NCI-H460 (cell line): Measurements from ENCODE around the gene BBS4. TPM values are rescaled to one million over a fixed set of nuclear protein-coding genes. Genes with fewer than 3 reads are reported as not detected.

Source experiments
- DNase-seq: peaks from one replicate; pipeline ENCODE4 v3.0.0-alpha.2; 2016; ENCODE audit warnings: low read depth; ENCODE audit errors: extremely low read depth
- total RNA-seq: library from RNA; depleted of rRNA; stranded (reverse); fragments of >200 nt; shearing (Covaris generic); gene quantifications from 2 replicates; pipeline ENCODE4 v1.2.3, GENCODE V29; 2014

Gene BBS4
- total RNA-seq, 1 experiment from 2014 or later, result 24.8 TPM

DNA sequence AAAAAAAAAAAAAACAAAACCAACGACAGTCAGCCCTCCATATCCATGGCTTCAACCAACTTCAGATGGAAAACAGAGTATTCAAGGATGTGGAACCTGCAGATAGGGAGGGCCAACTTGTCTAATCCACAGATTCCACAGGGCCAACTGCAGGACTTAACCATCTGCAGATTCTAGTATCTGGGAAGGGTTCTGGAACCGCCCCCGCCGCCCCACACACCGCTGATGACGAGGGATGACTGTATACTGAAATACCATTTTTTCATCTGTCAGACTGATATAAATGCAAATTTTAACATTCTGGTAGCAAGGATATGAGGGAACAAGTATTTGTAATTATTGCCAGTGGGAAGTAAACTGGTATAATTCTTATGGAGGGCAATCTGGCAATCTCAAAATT is 68.1 kb downstream of the BBS4 start:
- DNase-seq, result no peak

GRCh38 chr15:72758182-72758581 is 72.2 kb downstream of the BBS4 start:
- no peak for DNase-seq

- no peak for DNase-seq
Observed at GRCh38 chr15:72760590-72761260, 74.7 kb downstream of the BBS4 start.

GRCh38 chr15:72764656-72765055 is 78.6 kb downstream of the BBS4 start:
- DNase-seq, result no peak

DNA sequence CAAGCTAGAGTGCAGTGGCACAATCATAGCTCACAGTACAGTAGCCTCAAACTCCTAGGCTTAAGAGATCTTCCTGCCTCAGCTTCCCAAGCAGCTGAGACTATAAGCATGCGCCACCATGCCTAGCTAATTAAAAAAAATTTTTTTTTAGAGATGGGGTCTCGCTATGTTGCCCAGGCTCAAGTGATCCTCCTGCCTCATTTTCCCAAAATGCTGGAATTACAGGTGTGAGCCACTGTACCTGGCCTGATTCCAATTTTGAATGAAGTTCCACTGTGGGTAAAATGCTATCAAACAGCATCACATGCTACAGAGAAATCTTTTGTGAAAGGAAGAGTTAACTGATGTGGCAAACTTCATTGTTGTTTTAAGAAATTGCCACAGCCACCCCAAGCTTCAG is 80.0 kb downstream of the BBS4 start:
- no peak for DNase-seq

GRCh38 chr15:72766780-72767179 is 80.8 kb downstream of the BBS4 start:
- DNase-seq, result no peak

- DNase-seq, result no peak
Observed at GRCh38 chr15:72770673-72771328, 84.8 kb downstream of the BBS4 start.

GRCh38 chr15:72771329-72771725 is 85.3 kb downstream of the BBS4 start:
- DNase-seq, result no peak

DNA sequence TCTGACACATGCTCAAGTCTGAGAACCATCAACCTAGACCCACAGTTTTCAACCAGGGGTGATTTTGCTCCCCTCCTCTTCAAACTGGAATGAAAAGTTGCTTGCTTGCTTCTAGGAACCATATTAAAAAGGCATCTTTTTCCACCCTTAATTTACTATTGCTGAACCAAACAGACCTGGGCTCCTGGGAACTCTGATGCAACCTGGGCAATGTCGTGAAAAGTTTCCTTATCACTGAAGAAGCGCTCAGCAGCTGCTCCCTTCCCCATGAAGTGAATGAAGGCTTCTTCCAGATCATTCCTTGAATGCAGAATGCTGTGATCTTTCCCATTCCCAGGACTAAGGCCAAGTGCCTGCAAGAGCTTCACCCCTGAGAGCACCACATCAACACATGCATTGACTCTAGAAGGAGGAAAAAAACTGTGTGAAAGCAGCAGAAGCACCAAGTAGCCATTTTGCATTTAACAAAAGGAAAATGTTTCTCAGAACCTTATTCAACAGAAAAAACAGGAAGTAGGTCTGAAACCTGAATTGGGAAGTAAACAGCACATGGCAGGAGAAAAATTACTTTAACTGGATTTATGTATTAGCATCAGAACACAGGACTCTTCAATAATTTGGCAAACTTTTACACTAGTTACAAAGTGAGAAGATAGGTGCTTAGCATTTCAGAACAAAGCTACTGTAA is 88.8 kb downstream of the BBS4 start:
- no peak for DNase-seq

DNA sequence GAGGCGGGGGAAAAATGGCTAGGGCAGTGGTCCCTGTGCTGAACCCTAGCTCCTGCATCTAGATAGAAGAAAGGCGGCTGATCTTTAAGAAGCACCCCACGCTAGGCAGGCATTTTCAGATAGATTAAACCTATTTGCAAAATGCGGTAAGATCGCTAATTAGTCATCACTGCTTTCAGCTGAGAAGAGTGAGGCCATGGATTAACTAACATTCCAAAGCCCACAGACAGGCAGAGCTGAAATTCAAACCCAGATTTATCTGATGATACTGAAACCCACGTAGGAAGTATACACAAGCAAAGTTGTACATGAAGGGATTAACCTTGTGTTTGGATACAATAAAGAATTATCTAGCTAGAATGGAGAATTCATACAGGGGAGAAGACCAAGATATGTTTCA is 92.8 kb downstream of the BBS4 start:
- no peak for DNase-seq

- DNase-seq, result no peak
Observed at GRCh38 chr15:72781631-72782030, 95.6 kb downstream of the BBS4 start.

DNA sequence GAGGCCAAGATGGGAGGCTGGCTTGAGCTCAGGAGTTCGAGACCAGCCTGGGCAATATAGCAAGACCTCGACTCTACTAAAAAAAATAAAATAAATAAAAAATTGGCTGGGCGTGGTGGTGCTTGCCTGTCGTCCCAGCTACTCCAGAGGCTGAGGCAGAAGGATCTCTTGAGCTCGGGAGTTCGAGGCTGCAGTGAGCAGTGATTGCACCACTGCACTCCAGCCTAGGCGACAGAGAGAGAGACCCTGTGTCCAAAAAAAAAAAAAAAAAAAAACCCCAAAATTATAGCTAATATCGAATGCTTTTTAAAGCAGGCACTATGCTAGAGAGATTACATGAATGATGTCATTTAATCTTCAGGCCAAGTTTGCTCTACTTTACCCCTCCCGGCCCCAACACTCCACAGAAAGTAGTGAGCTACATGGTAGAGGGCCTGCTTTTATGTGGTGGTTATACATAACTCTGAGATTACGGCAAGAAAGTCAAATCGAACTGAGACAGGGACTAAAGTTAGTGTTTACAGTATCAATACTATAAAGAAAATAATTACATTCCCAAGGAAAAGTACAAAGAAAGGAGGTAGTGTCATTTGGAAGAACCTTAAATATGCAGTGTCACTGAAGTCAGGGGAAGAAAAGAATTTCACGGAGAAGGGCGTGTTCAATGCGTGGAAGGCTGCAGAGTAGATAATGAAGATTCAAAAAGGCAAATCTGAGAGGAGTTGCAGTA is 96.4 kb downstream of the BBS4 start:
- no peak for DNase-seq

DNA sequence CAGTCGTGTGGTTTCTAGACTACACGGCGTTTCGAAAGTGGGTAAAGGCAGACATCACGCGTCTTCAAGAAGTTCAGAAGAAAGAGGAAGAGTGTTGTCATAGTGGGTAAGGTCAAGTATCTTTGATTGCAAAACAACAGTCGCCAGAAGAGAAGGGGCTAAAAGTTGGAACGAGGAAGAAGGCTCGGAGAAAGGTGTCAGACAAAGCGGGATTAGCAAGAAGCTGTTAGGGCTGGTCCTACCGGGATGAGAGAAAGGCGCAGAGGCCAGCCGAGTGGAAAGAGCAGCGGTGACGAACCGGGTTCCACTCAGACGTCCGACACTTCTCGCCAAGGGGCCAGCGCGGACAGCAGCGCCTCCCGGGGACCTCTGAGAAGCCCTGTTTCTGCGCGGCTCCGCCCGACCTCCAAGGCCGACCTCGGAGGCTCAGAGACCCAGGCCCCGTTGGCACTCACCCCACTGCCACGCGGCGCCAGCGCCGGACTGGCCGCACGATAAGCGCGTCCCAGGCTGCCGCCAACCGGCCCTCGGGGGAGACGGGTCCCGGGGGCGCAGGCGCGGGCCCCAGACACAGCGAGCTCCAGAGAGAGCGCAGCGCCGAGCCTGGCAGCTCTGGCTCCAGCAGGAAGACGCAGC is 97.1 kb downstream of the BBS4 start:
- DNase-seq, result no peak

GRCh38 chr15:72783640-72784455 is 97.8 kb downstream of the BBS4 start, which contains the start of gene ADPGK:
ADPGK (minus strand) TSS chr15:72783758; CDS start chr15:72783691, 67 bp downstream.
- DNase-seq, result peak; percentile 83

- DNase-seq, result no peak
Observed at GRCh38 chr15:72784456-72784876, 98.5 kb downstream of the BBS4 start.

- DNase-seq, result no peak
Observed at GRCh38 chr15:72785432-72785831, 99.4 kb downstream of the BBS4 start.

DNA sequence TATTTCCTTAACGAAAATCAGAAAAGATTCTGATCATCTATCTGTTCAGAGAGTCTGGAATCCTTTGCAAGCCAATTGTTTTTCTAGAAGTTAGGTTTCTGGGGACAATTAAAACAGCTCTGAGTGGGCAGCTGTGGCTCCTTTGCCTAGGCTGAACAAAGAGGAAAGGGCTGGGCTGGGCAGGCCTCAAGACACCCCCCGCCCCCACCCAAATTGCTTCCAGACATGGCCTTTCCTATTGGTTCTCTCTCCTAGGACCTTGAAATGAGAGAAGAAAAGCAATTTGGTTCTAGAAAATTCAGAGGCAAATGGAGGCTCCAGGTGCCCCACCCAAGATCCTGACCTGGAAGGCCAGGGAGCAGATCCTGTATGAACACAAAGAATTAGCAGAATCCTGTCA is 99.8 kb downstream of the BBS4 start:
- DNase-seq, result no peak

DNA sequence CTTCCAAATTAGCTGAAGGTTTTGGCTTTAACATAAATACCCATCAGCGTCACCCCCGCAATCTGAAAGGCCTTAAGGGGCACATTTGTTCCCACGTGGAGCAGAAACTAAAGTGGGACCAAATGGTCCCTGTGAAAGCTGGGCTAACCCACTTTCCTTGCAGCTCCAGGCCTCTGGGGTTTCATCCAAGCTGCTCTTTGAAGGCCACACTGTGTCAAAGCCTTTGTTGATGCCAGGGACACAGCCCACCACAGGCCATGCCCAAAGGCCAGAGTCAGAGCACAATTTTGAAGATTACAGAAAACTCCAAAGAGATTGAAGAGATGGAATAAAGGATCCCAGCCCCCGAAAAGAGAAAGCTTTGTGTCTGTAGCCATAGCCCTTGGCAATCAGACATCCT is 100.2 kb downstream of the BBS4 start:
- no peak for DNase-seq

DNA sequence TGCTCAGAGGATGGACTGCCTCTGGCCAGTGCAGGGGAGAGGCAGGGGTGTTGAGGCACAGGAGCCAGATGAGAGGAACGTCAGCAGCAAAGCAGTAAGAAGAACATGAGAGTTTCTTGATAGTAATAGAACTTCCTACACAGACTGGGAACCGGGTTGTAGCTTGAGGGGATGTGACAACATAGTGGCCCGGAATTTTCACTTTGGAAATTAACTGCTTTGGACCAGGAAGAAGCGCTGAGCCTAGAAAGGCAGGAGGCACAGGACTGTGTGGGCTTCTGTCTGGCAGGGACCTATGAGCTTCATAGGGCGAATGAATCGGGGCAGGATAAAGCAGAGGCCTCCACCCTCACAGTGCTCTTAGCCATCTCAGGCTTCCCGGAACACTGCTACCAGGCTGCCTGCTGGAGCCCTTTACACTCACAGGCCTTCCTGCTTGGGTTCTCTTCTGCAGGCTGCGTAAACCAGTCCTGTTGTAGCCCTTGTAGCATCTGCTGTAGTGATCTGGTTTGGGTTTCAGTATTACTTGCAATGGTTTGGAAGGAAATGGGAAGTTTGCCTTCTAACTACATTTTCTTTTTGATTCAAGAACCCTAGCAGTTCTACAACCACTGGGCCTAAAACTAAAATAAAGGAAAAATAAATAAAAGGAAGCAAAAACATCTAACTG is 100.8 kb downstream of the BBS4 start:
- DNase-seq, result no peak
